ENCODE data around the gene PCGF2. TPM values are rescaled to one million over a fixed set of nuclear protein-coding genes. Genes with fewer than 3 reads are reported as not detected.
A peak's percentile ranks its signal among the peaks of the same experiment; 100 is the strongest.

Gene PCGF2
- total and polyA plus RNA-seq, 7 experiments from 2014 or later: 0.09 to 2.7 (median 0.34) TPM; not detected in 4

DNA sequence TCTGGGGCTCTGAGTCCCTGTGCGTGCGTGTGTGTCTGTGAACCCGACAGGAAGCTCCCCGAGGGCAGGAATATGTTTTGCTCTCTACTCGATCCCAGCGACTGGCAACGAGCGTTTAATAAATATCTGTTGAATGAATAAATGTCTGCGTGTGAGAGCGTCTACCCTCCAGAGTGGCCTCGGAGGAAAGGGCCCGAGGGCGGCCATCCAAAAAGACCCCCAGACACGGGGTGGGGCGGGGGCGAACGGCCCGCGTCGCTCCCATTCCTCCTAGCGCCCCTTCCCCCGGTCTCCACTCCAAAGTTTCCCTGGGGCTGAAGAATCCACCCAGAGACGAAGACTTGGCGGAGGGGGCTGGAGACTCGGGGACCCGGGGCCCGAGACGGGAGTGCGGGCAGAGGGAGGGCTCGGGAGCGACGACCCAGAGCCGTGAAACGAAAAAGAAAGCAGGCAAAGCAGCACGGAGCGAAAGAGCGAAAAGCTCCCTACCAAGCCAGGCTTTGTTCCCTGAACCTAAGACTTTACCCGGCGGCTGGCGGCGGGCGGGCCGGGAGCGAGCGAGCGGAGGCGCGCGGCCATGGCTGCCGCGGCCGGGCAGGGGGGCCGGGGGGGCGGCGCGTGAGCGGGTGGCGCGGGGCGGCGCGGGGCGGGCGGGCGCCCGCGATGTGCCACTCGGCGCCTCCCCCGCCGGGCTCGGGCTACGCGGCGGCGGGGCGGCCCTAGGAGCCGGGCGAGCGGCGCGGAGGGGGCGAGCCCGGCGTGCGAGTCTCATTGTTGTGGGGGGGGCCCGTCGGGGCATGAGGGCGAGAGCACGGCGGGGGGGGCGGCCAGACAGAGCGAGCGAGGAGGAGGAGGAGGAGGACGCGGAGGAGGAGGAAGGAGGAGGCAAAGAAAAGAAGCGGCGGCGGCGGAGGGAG is 43.3 kb downstream of the PCGF2 start, which contains the start of gene MLLT6:
MLLT6 (plus strand) TSS at position 668 of the 917 bp plus-strand sequence. CDS start 360 bp downstream, outside the sequence.
- peak within 1 kb of the TSS; percentile 94 to 100 (median 98) for H3K4me3 Mint-ChIP-seq
- no peaks in the 10 kb centered on the region for H3K9me3 ChIP-seq (ENCODE audit: control insufficient read depth in 2 of 3, low read length in 3 of 3)
- H3K36me3 ChIP-seq (ENCODE audit: control insufficient read depth in 2 of 3, insufficient read depth in 3 of 3, low read length in 3 of 3): peaks cover 9 to 31% (median 15%) of the 10 kb centered on the region in 3 experiments
- peaks cover 5 to 32% (median 7%) of the 10 kb centered on the region in 5 donors for H3K36me3 Mint-ChIP-seq
- DNase-seq: peak; percentile 74 to 86 (median 81)
- H3K27me3 ChIP-seq (ENCODE audit: control insufficient read depth in 2 of 2, insufficient read depth in 2 of 2, low read length in 2 of 2): no peaks in the 10 kb centered on the region
- peaks cover 29 to 57% (median 44%) of the 10 kb centered on the region in 7 donors for H3K4me1 Mint-ChIP-seq
- H3K9me3 Mint-ChIP-seq: peaks cover 0 to 2% (median 0%) of the 10 kb centered on the region in 11 donors
- H3K4me3 ChIP-seq (ENCODE audit: low read length): peak within 1 kb of the TSS; percentile 73
- ChIA-PET POLR2A (interaction anchor here (0.8 to 14.1 kb wide), 10 partner anchors 9 to 176 kb away, joined by 3 to 317 read pairs (median 5); partner anchors contain the start of genes CISD3 and RPL23), CTCF (interaction anchor here (0.8 to 1.9 kb wide), 5 partner anchors 24 to 30 kb away, joined by 4 to 14 read pairs (median 5); no protein-coding TSS in a partner anchor)
- peak within 1 kb of the TSS; percentile 91 to 100 (median 98) for H3K27ac Mint-ChIP-seq
- H3K4me1 ChIP-seq (ENCODE audit: control insufficient read depth in 2 of 2, insufficient read depth in 2 of 2, low read length in 2 of 2): peaks cover 27 to 29% of the 10 kb centered on the region in 2 donors
- H3K27me3 Mint-ChIP-seq: no peaks in the 10 kb centered on the region
- peak; percentile 64 for ATAC-seq
- H3K27ac ChIP-seq (ENCODE audit: low read depth, low read length): peak within 1 kb of the TSS; percentile 97
- intact Hi-C loops (cut with micrococcal nuclease): loop anchor here (1.0 to 5.0 kb wide), 5 partner anchors 23 to 147 kb away; partner anchors contain the start of genes PIP4K2B (in 1 of the 2) and RPL23 (in 1 of the 2)

DNA sequence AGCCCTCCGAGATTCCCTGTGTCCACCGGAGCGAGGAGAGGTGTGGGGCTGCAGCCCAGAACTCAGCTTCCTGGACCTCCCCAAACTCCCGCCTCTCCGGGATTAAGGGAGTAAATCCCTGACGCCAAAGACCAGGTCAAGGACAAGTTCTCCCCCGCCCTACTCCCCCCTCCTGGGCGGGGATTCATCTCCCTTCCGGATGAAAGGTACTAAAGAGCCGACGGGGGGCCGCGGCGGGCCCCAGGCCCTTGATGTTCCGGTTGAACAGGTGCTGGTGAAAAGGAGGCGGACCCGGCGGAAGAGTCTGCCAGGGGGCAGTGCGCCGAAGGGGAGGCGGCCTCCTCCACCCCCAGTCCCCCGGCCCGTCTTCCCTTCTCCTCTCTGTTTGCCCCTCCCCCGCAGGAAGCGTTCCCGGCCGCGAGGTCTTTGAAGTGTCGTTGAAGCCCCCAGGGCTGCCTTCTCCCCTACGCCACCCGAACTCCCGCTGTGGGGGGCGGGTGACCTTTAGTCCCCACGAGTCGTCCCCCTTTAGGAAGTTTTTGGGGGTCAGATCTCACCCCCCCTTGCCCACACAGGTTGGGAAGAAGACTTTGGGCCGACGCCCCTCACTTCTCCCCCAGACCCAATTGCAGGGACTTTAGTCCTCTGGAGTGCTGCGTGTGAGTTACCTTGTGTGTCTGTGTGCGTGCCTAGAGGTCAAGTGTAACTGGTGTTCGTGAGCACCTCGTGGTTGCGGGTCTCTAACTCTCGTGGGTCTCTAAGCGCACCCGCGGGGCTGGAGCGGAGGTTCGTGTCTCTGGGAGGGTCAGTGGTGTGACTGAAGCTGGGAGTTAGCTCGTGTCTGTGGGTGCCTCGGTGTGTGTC is 44.2 kb downstream of the PCGF2 start:
- peak overlapping the region; percentile 93 to 100 (median 97) for H3K4me3 Mint-ChIP-seq
- peak overlapping the region; percentile 91 to 100 (median 98) for H3K27ac Mint-ChIP-seq
- intact Hi-C loops (cut with micrococcal nuclease): loop anchor here (1.0 to 5.0 kb wide), 2 partner anchors 95 to 148 kb away; partner anchors contain the start of genes PIP4K2B (in 1 of the 2) and RPL23 (in 1 of the 2)
- ChIA-PET CTCF (interaction anchor here (0.8 to 1.9 kb wide), 4 partner anchors 25 to 31 kb away, joined by 4 to 14 read pairs (median 5); no protein-coding TSS in a partner anchor), POLR2A (interaction anchor here (0.6 to 14.1 kb wide), 9 partner anchors 8 to 388 kb away, joined by 3 to 317 read pairs (median 5); partner anchors contain the start of genes CISD3 and RPL23)
- DNase-seq (peak; percentile 31 to 79 (median 55)), ATAC-seq (no peak)
- H3K9me3 ChIP-seq (ENCODE audit: control insufficient read depth in 2 of 3, low read length in 3 of 3): no peaks in the 10 kb centered on the region
- H3K36me3 ChIP-seq (ENCODE audit: control insufficient read depth in 2 of 3, insufficient read depth in 3 of 3, low read length in 3 of 3): peaks cover under 1 to 22% (median 8%) of the 10 kb centered on the region in 3 experiments
- H3K27me3 Mint-ChIP-seq: no peaks in the 10 kb centered on the region
- no peaks in the 10 kb centered on the region for H3K27me3 ChIP-seq (ENCODE audit: control insufficient read depth in 2 of 2, insufficient read depth in 2 of 2, low read length in 2 of 2)
- H3K4me1 Mint-ChIP-seq: peaks cover 27 to 56% (median 40%) of the 10 kb centered on the region in 7 donors
- H3K9me3 Mint-ChIP-seq: peaks cover 0 to 2% (median 0%) of the 10 kb centered on the region in 11 donors
- H3K4me3 ChIP-seq (ENCODE audit: low read length): peak overlapping the region; percentile 70
- peaks cover 0 to 26% (median 4%) of the 10 kb centered on the region in 5 donors for H3K36me3 Mint-ChIP-seq
- peak overlapping the region; percentile 97 for H3K27ac ChIP-seq (ENCODE audit: low read depth, low read length)
- peaks cover 27 to 29% of the 10 kb centered on the region in 2 donors for H3K4me1 ChIP-seq (ENCODE audit: control insufficient read depth in 2 of 2, insufficient read depth in 2 of 2, low read length in 2 of 2)

DNA sequence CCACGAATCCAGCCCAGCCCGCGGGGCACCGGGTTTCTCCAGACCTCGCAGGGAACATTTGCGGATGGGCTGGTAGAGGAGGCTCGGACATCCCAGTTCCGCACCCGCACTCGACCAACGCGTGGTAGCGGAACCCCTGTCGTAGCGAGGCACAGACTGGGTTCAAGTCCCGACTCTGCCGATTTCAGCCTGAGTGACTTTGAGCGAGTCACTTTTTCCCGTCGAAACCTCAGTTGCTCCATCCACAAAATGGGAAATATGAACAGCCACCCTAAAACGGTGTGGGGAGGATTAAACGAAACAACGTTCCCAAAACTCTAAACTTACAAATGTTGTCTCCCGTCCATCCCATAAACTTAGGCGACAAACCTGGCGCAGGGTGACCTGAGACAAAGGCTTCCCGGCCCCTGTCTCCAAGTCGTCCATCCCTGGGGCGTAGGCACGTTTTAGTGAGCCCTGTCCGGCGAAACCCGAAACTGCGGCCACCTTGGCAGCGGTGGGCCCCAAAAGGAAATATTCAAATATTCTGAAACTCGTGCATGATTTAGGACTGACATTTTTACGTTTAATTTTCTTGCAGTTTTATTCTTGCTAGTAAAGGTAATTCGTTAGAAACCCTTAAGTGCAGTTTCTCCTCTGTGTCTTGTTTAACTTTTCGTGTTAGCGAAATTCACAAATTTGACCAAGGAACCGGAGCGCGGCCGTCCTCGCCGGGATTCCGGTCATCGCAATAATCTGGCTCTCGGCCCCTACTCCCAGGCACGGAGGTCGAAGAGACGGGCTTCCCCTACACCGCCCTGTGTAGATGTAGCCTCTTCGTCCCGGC is 45.0 kb downstream of the PCGF2 start:
- ATAC-seq (no peak), DNase-seq (peak in 4 of 9 donors; percentile 13 to 29 (median 24))
- H3K27me3 ChIP-seq (ENCODE audit: control insufficient read depth in 2 of 2, insufficient read depth in 2 of 2, low read length in 2 of 2): no peaks in the 10 kb centered on the region
- Mint-ChIP-seq H3K27ac (peak overlapping the region; percentile 91 to 100 (median 98)), H3K27me3 (no peaks in the 10 kb centered on the region), H3K36me3 (peaks cover 0 to 23% (median 3%) of the 10 kb centered on the region in 5 donors), H3K9me3 (peaks cover 0 to 2% (median 0%) of the 10 kb centered on the region in 11 donors), H3K4me3 (peak overlapping the region; percentile 93 to 100 (median 97)), H3K4me1 (peaks cover 27 to 55% (median 34%) of the 10 kb centered on the region in 7 donors)
- CTCF ChIA-PET: interaction anchor here (1.9 kb wide), 1 partner anchor 26 kb away, joined by 14 read pairs; no protein-coding TSS in a partner anchor
- peaks cover 0 to 14% (median 5%) of the 10 kb centered on the region in 3 experiments for H3K36me3 ChIP-seq (ENCODE audit: control insufficient read depth in 2 of 3, insufficient read depth in 3 of 3, low read length in 3 of 3)
- H3K27ac ChIP-seq (ENCODE audit: low read depth, low read length): peak overlapping the region; percentile 97
- H3K4me1 ChIP-seq (ENCODE audit: control insufficient read depth in 2 of 2, insufficient read depth in 2 of 2, low read length in 2 of 2): peaks cover 24 to 25% of the 10 kb centered on the region in 2 donors
- no peaks in the 10 kb centered on the region for H3K9me3 ChIP-seq (ENCODE audit: control insufficient read depth in 2 of 3, low read length in 3 of 3)
- POLR2A ChIA-PET: interaction anchor here (0.6 to 14.1 kb wide), 3 partner anchors 19 to 389 kb away, joined by 3 to 317 read pairs (median 6); no protein-coding TSS in a partner anchor
- H3K4me3 ChIP-seq (ENCODE audit: low read length): peak overlapping the region; percentile 70
- intact Hi-C loops (cut with micrococcal nuclease): loop anchor here (1.0 to 5.0 kb wide), 5 partner anchors 26 to 149 kb away; partner anchors contain the start of genes CISD3 (in 2 of the 2), PSMB3 (in 2 of the 2) and RPL23 (in 1 of the 2)

DNA sequence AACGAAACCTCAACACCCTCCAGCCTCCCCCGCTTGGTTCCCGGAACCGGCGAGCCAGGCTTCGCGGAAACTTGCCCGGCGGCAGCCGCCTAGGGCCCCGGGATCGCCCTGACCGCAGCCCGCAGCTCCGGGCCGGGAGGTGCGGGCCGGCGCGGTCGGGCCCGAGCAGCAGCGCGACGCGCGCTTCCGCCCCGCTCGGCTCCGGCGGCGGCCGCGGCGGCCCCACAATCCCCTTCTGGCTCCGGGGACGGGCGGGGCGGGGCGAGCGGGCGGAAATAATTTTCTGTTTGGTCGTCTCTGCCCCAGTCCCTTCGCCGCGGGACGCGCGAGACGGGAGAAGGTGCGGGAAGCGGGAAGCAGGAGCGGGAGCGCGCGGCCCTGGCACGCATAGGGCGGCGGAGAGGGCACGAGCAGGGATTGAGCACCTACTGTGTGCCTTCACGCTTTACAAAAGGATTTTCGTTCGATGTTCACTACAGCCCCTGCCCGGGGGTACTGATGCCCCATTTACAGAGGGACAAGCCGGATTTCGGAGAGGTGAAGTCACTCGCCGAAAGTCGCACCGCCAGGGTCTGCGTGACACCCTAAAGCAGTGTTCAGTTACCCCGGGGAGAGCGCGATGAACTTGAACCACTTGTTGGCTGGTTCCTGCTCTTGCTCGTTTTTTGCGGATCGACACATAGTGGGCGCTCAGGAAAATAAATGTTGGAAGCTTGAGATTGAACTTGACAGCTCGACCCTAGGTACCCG is 45.8 kb downstream of the PCGF2 start:
- Histone ChIP-seq H3K4me3 (ENCODE audit: low read length) (peak overlapping the region; percentile 70), H3K27ac (ENCODE audit: low read depth, low read length) (peak overlapping the region; percentile 97), H3K27me3 (ENCODE audit: control insufficient read depth in 2 of 2, insufficient read depth in 2 of 2, low read length in 2 of 2) (no peaks in the 10 kb centered on the region), H3K4me1 (ENCODE audit: control insufficient read depth in 2 of 2, insufficient read depth in 2 of 2, low read length in 2 of 2) (peaks cover 17 to 18% of the 10 kb centered on the region in 2 donors), H3K36me3 (ENCODE audit: control insufficient read depth in 2 of 3, insufficient read depth in 3 of 3, low read length in 3 of 3) (peaks cover 0 to 6% (median 0%) of the 10 kb centered on the region in 3 experiments), H3K9me3 (ENCODE audit: control insufficient read depth in 2 of 3, low read length in 3 of 3) (no peaks in the 10 kb centered on the region)
- DNase-seq (peak; percentile 69 to 81 (median 75)), ATAC-seq (peak; percentile 60)
- Mint-ChIP-seq H3K9me3 (peaks cover 0 to 2% (median 0%) of the 10 kb centered on the region in 11 donors), H3K36me3 (peaks cover 0 to 15% (median 0%) of the 10 kb centered on the region in 5 donors), H3K27ac (peak overlapping the region; percentile 91 to 100 (median 98)), H3K27me3 (no peaks in the 10 kb centered on the region), H3K4me3 (peak overlapping the region; percentile 93 to 100 (median 97)), H3K4me1 (peaks cover 26 to 56% (median 33%) of the 10 kb centered on the region in 7 donors)
- POLR2A ChIA-PET: interaction anchor here (0.9 to 14.1 kb wide), 5 partner anchors 10 to 167 kb away, joined by 3 to 317 read pairs (median 3); partner anchors contain the start of gene LASP1
- CTCF ChIA-PET: interaction anchor here (0.7 to 2.1 kb wide), 2 partner anchors 25 to 146 kb away, joined by 3 to 7 read pairs; no protein-coding TSS in a partner anchor
- intact Hi-C loops (cut with micrococcal nuclease): loop anchor here (1.0 to 5.0 kb wide), 5 partner anchors 25 to 150 kb away; partner anchors contain the start of genes CISD3 (in 2 of the 2), PSMB3 (in 2 of the 2) and RPL23 (in 1 of the 2)
